ENCODE measurements around the gene PACRG.
A peak's percentile ranks its signal among the peaks of the same experiment; 100 is the strongest.

The PACRG gene

DNA sequence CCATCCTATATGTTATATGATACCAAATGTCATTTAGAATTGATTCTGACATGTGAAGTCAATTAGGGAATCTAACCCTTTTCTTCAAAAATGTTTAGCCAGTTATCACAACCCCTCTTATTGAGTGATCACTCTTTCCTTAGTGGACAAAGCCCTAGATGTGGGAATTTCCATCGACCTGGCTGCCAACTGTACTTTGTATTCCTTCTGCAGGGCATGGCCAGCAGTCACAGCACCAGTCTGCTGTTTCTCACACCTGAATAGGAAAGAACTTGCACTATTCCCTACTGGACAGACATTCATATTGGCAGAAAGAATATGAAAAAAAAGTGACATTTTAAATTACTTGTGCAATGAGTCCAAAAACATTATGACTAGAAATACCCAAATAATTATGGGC, 271.0 kb downstream of the PACRG start:
- FAIRE-seq (no peak), DNase-seq (ENCODE audit: insufficient read length) (no peak)
- TF ChIP-seq POLR2AphosphoS5 (IDR thresholded peaks at IDR 0.05; ENCODE audit: low read depth, low read length) (no peak), TAF1 (IDR thresholded peaks at IDR 0.05; ENCODE audit: borderline replicate concordance, low read depth, low read length) (no peak), POLR2A (IDR thresholded peaks at IDR 0.05; ENCODE audit: low read depth, low read length) (no peak)

DNA sequence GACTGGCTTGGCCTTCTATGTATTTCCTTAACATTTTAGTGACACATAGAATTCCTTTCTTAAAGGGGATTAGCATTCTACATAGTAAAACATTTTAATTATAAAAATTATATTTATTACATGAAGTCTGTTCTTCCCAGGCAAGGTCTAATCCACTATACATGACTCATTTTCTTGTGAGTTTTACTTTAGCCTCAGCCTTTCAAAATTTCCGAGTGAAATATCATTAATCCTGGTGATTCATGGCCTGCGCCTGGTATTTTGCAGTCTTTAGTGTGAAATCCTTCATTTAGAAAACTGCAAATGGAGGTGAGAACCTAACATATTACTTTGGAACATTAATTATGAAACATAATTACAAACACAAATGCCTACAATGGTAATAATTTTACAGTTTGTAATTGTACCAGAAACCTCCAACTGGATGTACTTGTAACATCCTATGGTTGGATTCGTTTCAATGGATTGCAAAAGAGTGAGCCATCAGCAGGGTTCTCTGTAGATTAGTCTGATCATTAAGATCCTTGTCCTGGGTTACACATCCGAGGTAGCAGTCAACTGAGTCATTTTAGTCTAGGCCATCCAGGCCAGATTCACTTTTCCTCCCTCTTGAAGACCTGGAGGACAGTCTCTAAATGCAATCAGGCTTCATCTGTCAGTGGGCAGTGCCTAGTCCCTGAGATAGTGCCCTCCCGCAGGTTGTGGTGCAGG, 272.0 kb downstream of the PACRG start:
- no peak for FAIRE-seq
- DNase-seq (ENCODE audit: insufficient read length): no peak
- TF ChIP-seq TAF1 (IDR thresholded peaks at IDR 0.05; ENCODE audit: borderline replicate concordance, low read depth, low read length) (no peak), POLR2AphosphoS5 (IDR thresholded peaks at IDR 0.05; ENCODE audit: low read depth, low read length) (no peak), POLR2A (IDR thresholded peaks at IDR 0.05; ENCODE audit: low read depth, low read length) (no peak)

DNA sequence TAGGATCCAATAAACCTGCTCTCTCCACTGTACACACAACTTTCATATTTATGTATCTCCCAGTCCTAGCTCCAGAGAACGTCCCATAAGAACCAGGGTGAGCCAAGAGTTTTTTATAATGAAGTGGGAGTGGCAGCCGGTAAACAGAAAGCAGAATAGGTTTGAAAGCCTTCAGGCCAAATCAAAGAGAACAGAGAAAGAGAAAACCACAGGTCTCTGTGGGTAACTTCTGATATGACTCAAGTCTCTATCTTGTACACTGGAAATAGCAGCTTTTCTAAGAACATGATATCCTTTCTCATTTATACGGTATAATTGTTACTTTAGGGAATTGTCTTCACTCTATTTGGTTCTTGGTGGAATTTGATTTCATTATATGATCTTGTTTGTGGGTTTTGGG, 273.6 kb downstream of the PACRG start:
- TF ChIP-seq TAF1 (IDR thresholded peaks at IDR 0.05; ENCODE audit: borderline replicate concordance, low read depth, low read length) (no peak), POLR2A (IDR thresholded peaks at IDR 0.05; ENCODE audit: low read depth, low read length) (no peak), POLR2AphosphoS5 (IDR thresholded peaks at IDR 0.05; ENCODE audit: low read depth, low read length) (no peak)
- FAIRE-seq: peak; percentile 24
- no peak for DNase-seq (ENCODE audit: insufficient read length)

DNA sequence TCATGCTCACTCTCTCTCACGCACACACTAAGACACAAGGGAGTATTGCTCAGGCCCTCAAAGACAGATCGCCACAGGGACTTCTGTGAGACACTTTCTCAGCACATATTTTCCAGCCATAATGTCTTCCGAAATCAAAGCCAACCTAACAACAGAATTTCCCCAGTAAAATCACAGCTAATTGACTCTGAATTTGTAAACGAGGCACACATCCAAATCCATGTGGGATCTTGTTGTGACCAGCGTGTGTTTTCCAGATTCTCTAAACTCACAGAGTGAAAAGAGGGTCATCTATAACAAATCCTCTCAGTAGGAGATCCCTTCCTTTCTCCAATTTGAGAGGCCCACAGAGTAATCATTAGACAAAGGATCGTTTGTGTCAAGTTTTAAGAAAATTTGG, 280.4 kb downstream of the PACRG start:
- no peak for DNase-seq (ENCODE audit: insufficient read length)
- TF ChIP-seq TAF1 (IDR thresholded peaks at IDR 0.05; ENCODE audit: borderline replicate concordance, low read depth, low read length) (no peak), POLR2AphosphoS5 (IDR thresholded peaks at IDR 0.05; ENCODE audit: low read depth, low read length) (no peak), POLR2A (IDR thresholded peaks at IDR 0.05; ENCODE audit: low read depth, low read length) (no peak)
- no peak for FAIRE-seq

DNA sequence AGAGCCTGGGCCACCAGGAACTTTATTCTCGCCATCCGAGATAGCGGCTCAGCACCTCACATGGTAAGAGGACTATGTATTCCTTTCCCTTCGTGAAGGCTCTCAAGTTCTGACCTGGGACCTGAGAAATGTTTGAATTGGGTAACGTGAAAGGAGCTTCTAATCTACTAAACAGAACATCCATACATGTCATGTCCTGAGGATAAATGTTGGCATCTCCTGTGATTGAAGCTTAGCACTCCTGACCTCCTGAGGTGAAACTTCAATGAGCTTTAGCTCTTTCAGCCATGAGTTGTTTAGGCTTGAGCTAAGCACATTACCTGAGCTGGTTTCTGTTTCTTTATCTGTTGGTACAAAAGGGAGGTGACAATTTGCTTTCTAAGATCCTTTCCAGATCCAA, 280.9 kb downstream of the PACRG start:
- FAIRE-seq (no peak), DNase-seq (ENCODE audit: insufficient read length) (no peak)
- TF ChIP-seq TAF1 (IDR thresholded peaks at IDR 0.05; ENCODE audit: borderline replicate concordance, low read depth, low read length) (no peak), POLR2A (IDR thresholded peaks at IDR 0.05; ENCODE audit: low read depth, low read length) (no peak), POLR2AphosphoS5 (IDR thresholded peaks at IDR 0.05; ENCODE audit: low read depth, low read length) (no peak)

DNA sequence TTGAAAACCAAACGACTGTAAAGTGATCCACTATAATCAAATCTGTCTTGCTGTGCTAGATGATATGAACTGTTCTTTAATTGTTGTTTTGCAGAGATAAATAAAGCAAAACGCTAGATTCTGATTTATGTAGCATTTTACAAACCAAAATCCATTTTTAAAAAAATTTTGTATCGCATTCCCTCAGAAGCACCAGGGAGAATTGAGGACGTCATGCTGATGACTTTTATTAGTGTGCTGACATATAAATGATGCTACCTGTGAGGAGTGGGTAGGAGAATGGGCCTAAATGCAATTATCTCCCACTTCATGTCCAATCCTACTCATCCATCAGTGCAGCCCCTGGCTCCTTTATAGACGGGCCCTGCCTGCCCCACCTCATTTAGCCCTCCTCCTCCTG, 282.4 kb downstream of the PACRG start:
- TF ChIP-seq POLR2A (IDR thresholded peaks at IDR 0.05; ENCODE audit: low read depth, low read length) (no peak), TAF1 (IDR thresholded peaks at IDR 0.05; ENCODE audit: borderline replicate concordance, low read depth, low read length) (no peak), POLR2AphosphoS5 (IDR thresholded peaks at IDR 0.05; ENCODE audit: low read depth, low read length) (no peak)
- FAIRE-seq (no peak), DNase-seq (ENCODE audit: insufficient read length) (no peak)

DNA sequence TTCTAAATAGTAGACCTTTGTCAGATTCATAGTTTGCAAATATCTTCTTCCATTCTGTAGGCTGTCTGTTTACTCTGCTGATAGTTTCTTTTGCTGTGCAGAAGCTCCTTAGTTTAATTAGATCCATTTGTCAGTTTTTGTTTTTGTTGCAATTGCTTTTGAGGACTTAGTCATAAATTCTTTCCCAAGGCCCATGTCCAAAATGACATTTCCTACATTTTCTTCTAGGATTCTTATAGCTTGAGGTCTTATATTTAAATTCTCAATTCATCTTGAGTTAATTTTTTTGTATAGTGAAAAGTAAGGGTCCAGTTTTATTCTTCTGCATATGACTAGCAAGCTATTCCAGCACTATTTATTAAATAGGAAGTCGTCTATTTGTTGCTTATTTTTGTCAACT, 287.0 kb downstream of the PACRG start:
- TF ChIP-seq TAF1 (IDR thresholded peaks at IDR 0.05; ENCODE audit: borderline replicate concordance, low read depth, low read length) (no peak), POLR2AphosphoS5 (IDR thresholded peaks at IDR 0.05; ENCODE audit: low read depth, low read length) (no peak), POLR2A (IDR thresholded peaks at IDR 0.05; ENCODE audit: low read depth, low read length) (no peak)
- no peak for FAIRE-seq
- no peak for DNase-seq (ENCODE audit: insufficient read length)

DNA sequence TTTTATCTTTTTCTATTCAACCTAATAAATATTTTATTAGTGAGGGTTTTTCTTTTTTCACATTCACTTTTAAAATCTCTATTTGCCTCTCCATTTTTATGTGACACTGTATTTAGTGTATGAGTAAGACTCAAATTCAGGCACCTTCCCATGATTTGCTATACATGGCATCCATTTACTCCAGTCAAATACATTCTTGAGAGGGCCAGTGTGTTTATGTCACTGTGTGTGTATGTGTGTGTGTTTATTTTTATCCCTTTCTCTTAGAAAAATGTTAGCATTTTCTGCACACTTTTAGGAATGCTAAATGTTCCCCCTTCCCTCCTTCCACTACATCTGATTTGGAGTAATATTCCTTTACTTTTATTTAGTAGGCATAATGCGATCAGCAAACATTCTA, 290.0 kb downstream of the PACRG start:
- no peak for TF ChIP-seq POLR2A (IDR thresholded peaks at IDR 0.05; ENCODE audit: low read depth, low read length)
- no peak for TF ChIP-seq TAF1 (IDR thresholded peaks at IDR 0.05; ENCODE audit: borderline replicate concordance, low read depth, low read length)
- no peak for TF ChIP-seq POLR2AphosphoS5 (IDR thresholded peaks at IDR 0.05; ENCODE audit: low read depth, low read length)
- FAIRE-seq (no peak), DNase-seq (ENCODE audit: insufficient read length) (no peak)

DNA sequence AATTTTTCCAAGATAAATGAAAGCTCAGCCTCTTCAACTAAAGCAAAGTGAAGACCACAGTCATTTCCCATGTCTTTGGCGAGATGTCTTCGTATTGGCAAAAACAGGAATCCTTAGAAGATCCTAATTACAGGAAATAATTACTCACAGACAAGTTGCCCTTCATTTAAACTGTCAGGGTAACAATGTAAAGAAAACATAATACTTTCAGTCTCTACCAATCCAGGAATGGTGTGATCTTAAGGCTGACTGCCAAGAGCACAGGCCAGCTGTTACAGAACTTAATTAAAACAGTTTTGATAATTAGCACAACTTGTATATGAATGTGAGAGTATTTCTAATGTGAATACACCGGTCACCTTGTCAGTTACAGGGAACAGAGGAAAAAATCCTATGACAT, 292.2 kb downstream of the PACRG start:
- DNase-seq (ENCODE audit: insufficient read length): no peak
- FAIRE-seq: no peak
- TF ChIP-seq POLR2AphosphoS5 (IDR thresholded peaks at IDR 0.05; ENCODE audit: low read depth, low read length) (no peak), POLR2A (IDR thresholded peaks at IDR 0.05; ENCODE audit: low read depth, low read length) (no peak), TAF1 (IDR thresholded peaks at IDR 0.05; ENCODE audit: borderline replicate concordance, low read depth, low read length) (no peak)

DNA sequence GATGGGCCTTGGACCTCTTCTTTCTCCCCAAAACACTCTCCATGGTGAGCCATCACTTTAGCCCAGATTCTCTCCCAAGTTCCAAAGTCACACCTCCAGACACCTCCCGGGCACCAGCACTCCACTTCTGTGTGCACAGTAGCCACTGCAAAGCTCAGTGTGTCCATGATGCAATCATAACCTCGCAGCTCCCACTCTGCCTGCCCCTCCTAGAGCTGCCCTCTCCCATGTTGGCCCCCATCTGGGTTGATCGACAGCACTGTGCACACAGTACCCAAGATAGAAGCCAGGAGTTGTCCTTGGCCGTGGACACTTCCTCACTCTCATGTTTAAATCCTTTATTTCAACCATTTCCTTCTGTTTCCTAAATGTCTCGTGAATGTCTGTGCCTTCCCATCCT, 293.3 kb downstream of the PACRG start:
- TF ChIP-seq POLR2AphosphoS5 (IDR thresholded peaks at IDR 0.05; ENCODE audit: low read depth, low read length) (no peak), POLR2A (IDR thresholded peaks at IDR 0.05; ENCODE audit: low read depth, low read length) (no peak), TAF1 (IDR thresholded peaks at IDR 0.05; ENCODE audit: borderline replicate concordance, low read depth, low read length) (no peak)
- DNase-seq (ENCODE audit: insufficient read length): no peak
- FAIRE-seq: no peak

DNA sequence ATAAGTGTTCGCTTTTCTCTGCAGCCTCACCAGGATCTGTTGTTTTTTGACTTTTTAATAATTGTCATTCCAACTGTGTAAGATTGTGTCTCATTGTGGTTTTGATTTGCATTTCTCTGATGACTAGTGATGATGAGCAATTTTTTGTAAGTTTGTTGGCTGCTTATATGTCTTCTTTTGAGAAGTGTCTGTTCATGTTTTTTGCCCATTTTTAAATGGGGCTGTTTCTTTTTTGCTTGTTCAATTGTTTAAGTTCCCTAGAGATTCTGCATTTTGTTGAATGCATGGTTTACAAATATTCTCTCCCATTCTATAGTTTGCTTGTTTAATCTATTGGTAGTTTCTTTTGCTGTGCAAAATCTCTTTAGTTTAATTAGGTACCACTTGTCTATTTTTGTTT, 295.9 kb downstream of the PACRG start:
- no peak for FAIRE-seq
- TF ChIP-seq POLR2A (IDR thresholded peaks at IDR 0.05; ENCODE audit: low read depth, low read length): no peak
- no peak for DNase-seq (ENCODE audit: insufficient read length)

DNA sequence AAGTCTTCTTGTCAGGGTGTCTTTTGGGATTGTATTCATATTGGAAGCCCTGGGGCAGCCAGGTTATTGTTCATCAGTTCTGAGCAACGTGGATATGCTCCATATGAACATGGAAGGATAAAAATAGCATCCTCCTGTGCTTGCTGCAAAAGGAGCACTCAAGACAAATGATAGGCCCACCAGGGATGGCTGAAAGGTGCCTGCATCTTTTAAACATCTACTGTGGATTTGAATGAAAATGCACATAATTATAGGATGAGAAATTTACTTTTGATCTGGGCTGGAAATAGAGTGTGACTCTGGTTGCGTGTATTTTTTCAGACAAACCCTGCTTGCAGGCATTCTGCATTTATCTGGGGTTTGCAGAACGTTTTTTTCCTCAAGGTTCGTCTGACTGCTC, 299.1 kb downstream of the PACRG start:
- FAIRE-seq: no peak
- TF ChIP-seq TAF1 (IDR thresholded peaks at IDR 0.05; ENCODE audit: borderline replicate concordance, low read depth, low read length) (no peak), POLR2AphosphoS5 (IDR thresholded peaks at IDR 0.05; ENCODE audit: low read depth, low read length) (no peak), POLR2A (IDR thresholded peaks at IDR 0.05; ENCODE audit: low read depth, low read length) (no peak)

DNA sequence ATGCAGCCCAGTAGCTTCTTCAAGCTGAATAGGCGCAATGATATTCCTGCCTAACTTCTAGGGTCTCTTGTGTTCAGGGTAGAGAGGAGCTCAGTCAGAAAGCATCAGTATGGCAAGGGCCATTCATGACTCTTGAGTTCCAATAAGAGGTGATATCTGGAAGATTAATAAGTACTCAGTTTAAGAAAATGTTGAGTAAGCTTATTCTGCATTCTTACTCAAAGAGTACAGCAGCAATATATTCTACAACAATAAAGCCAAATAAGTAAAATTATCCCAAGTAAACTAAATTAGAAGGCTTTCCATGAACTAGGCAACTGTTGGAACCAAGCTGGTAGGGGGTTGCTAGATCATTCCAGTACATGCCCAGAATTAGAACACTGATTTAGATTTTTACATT, 303.2 kb downstream of the PACRG start:
- no peak for TF ChIP-seq POLR2A (IDR thresholded peaks at IDR 0.05; ENCODE audit: low read depth, low read length)
- TF ChIP-seq TAF1 (IDR thresholded peaks at IDR 0.05; ENCODE audit: borderline replicate concordance, low read depth, low read length): no peak
- TF ChIP-seq POLR2AphosphoS5 (IDR thresholded peaks at IDR 0.05; ENCODE audit: low read depth, low read length): no peak
- DNase-seq (ENCODE audit: insufficient read length) (no peak), FAIRE-seq (no peak)

More for the DNA sequence above, 299.1 kb downstream of the PACRG start:
- DNase-seq (ENCODE audit: insufficient read length): no peak

Data from GM12892 (cell line).